ENCODE measurements around the gene ANKRD33. TPM values are rescaled to one million over a fixed set of nuclear protein-coding genes. Genes with fewer than 3 reads are reported as not detected.

ANKRD33 gene
- total and polyA plus RNA-seq, 2 experiments from 2014 or later: 0.27 to 1.7 TPM

GRCh38 chr12:51905471-51906429, 17.8 kb downstream of the ANKRD33 start:
- Mint-ChIP-seq H3K27me3 (ENCODE audit: insufficient read depth, low read depth, poor library complexity) (peaks cover 27% of the 10 kb centered on the region), H3K4me3 (peak overlapping the region; percentile 67), H3K27ac (no peak overlapping the region), H3K4me1 (peaks cover 14% of the 10 kb centered on the region), H3K36me3 (ENCODE audit: low read depth) (no peaks in the 10 kb centered on the region), H3K9me3 (no peaks in the 10 kb centered on the region)
- DNase-seq (ENCODE audit: low spot score) (no peak), ATAC-seq (no peak)
- H3K4me2 ChIP-seq: peak overlapping the region; percentile 98; the same call in 1 of the 2 replicates
- H3K9me2 ChIP-seq (ENCODE audit: insufficient read depth): no peaks in the 10 kb centered on the region
- no peak overlapping the region for H3K27ac ChIP-seq (ENCODE audit: low read depth)
- peak overlapping the region; percentile 77; the same call in 1 of the 2 replicates for H3K4me3 ChIP-seq
- no peaks in the 10 kb centered on the region; the same call in 1 of the 2 replicates for H4K20me1 ChIP-seq (replicated peaks; ENCODE audit: insufficient read depth)
- H2AFZ ChIP-seq: peak overlapping the region; percentile 97
- no peak for TF ChIP-seq EZH2 (IDR thresholded peaks at IDR 0.05; ENCODE audit: low read depth, unreplicated experiment)
- H3K4me1 ChIP-seq (ENCODE audit: insufficient read depth): peaks cover 15% of the 10 kb centered on the region
- peaks cover 61% of the 10 kb centered on the region for H3K27me3 ChIP-seq (ENCODE audit: insufficient read depth)
- peaks cover 7% of the 10 kb centered on the region for H3F3A ChIP-seq (replicated peaks; ENCODE audit: low read depth)
- no peaks in the 10 kb centered on the region for H3K79me2 ChIP-seq (replicated peaks; ENCODE audit: insufficient read depth)
- no peaks in the 10 kb centered on the region for H3K36me3 ChIP-seq (ENCODE audit: insufficient read depth)

DNA sequence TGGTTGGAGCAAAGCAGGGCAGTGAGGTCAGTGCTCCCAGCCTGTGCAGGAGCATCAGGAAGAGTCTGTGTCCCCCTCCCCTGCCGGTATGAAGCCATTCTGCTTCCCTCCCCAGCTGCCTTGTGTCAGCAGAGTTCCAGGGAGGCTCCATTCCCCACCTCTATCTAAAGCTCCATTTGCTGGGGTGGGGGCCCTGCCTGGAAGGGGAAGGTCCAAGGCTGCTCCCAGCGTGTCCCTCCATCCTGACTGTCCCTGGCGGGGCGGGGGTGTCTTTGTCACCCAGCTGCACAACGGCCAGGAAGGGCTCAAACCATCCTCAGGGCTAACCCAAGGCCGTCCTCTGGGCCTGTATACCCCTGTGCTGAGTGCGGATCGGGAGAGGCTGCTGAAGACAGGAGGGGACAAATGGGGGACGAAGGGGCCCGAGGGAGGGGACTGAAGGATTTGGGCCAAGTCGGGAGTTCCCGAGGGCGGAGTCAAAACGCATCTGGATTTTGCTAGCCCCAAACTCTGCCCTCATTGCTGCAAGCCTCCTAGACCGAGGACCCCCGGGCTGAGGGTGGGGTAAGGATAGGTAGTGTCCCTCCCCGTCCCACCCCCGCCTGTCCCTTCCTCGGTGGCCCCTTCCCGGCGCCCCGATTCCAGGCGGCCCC, 18.7 kb downstream of the ANKRD33 start:
- H3K27ac Mint-ChIP-seq: no peak overlapping the region
- H3K27me3 ChIP-seq (ENCODE audit: insufficient read depth): peaks cover 65% of the 10 kb centered on the region
- H3K4me1 Mint-ChIP-seq: peaks cover 14% of the 10 kb centered on the region
- H3K4me1 ChIP-seq (ENCODE audit: insufficient read depth): peaks cover 15% of the 10 kb centered on the region
- no peaks in the 10 kb centered on the region for H3K9me2 ChIP-seq (ENCODE audit: insufficient read depth)
- DNase-seq (ENCODE audit: low spot score) (peak; percentile 43), ATAC-seq (peak; percentile 37)
- peaks cover 7% of the 10 kb centered on the region for H3F3A ChIP-seq (replicated peaks; ENCODE audit: low read depth)
- H4K20me1 ChIP-seq (replicated peaks; ENCODE audit: insufficient read depth): no peaks in the 10 kb centered on the region; the same call in 1 of the 2 replicates
- H3K4me3 ChIP-seq: peak overlapping the region; percentile 77
- H3K4me2 ChIP-seq: peak overlapping the region; percentile 98
- peak overlapping the region; percentile 67 for H3K4me3 Mint-ChIP-seq
- no peaks in the 10 kb centered on the region for H3K36me3 Mint-ChIP-seq (ENCODE audit: low read depth)
- H3K79me2 ChIP-seq (replicated peaks; ENCODE audit: insufficient read depth): no peaks in the 10 kb centered on the region
- no peaks in the 10 kb centered on the region for H3K36me3 ChIP-seq (ENCODE audit: insufficient read depth)
- no peak overlapping the region for H3K27ac ChIP-seq (ENCODE audit: low read depth)
- peaks cover 28% of the 10 kb centered on the region for H3K27me3 Mint-ChIP-seq (ENCODE audit: insufficient read depth, low read depth, poor library complexity)
- H2AFZ ChIP-seq: peak overlapping the region; percentile 97
- H3K9me3 Mint-ChIP-seq: no peaks in the 10 kb centered on the region
- TF ChIP-seq NANOG (IDR thresholded peaks at IDR 0.05; ENCODE audit: borderline replicate concordance): no peak
- TF ChIP-seq EZH2phosphoT487 (IDR thresholded peaks at IDR 0.05; ENCODE audit: unreplicated experiment): no peak
- TF ChIP-seq REST (IDR thresholded peaks at IDR 0.05; ENCODE audit: unreplicated experiment): no peak
- no peak for TF ChIP-seq POLR2AphosphoS5 (IDR thresholded peaks at IDR 0.05; ENCODE audit: low read depth)
- TF ChIP-seq STAT1 (IDR thresholded peaks at IDR 0.05; ENCODE audit: unreplicated experiment): no peak
- no peak for TF ChIP-seq CREB1 (CRISPR knock-in tag; IDR thresholded peaks at IDR 0.05; ENCODE audit: low read depth)
- no peak for TF ChIP-seq ZNF114 (CRISPR knock-in tag; IDR thresholded peaks at IDR 0.05)
- TF ChIP-seq, protein P1, sequence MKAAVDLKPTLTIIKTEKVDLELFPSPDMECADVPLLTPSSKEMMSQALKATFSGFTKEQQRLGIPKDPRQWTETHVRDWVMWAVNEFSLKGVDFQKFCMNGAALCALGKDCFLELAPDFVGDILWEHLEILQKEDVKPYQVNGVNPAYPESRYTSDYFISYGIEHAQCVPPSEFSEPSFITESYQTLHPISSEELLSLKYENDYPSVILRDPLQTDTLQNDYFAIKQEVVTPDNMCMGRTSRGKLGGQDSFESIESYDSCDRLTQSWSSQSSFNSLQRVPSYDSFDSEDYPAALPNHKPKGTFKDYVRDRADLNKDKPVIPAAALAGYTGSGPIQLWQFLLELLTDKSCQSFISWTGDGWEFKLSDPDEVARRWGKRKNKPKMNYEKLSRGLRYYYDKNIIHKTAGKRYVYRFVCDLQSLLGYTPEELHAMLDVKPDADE (IDR thresholded peaks at IDR 0.05): no peak
- TF ChIP-seq CTCF (conservative IDR thresholded peaks at IDR 0.05; ENCODE audit: low read depth in 2 of 2): no peak
